GM19240 (cell line): ENCODE data around the gene UGT1A10.
"Not testable (repeated sequence)": the region's sequence is repeated elsewhere in the genome, so short reads cannot be mapped to it uniquely, and the experiment has no call there.

Source experiments
- DNase-seq: peaks from one replicate; pipeline ENCODE4 v3.0.0; 2011; ENCODE audit warnings: low spot score; ENCODE audit not compliant: insufficient read length

UGT1A10 gene

DNA sequence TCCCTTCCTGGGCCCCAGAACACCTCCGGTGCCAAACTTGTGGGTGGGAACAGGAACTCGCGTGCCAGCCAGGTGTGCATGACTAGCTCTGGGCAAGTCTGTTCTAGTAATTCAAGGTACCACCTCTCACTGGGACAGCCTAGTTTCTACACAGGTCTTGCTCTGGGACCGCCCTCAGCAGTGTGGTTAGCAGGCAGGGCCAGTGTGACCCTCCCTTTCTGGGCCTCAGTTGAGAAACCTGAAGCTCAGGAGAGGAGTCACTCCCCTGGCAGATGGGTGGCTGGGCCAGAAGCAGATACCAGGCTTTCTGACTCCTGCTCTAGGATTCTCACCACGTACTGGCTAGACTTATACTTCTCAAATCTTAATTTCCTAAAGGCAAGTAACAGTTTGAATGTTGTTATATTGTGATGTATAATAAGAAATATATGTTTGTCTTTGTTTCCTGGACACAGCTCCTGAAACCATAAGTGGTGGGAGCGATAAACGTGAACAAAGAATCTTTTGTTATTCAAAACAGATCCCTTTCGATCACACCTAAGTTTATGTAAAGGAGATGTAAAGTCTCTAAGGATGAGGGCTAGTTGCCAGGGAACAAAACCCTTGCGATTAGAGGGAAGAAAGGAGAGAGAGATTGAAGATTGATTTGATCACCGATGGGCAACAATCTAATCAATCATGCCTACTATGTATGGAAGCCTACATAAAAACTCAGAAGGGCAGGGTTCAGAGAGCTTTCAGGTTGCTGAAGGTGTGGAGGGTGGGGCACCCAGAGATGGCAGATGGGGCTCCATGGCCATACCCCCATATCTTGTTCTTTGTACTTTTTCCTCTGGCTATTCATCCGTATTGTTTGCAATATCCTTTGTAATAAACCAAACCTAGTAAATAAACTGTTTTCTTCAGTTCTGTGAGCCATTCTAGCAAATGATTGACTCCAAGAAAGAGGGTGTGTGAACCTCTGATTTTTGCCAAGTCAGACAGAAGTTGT lies 55.5 kb downstream of the UGT1A10 start:
- DNase-seq = no peak

DNA sequence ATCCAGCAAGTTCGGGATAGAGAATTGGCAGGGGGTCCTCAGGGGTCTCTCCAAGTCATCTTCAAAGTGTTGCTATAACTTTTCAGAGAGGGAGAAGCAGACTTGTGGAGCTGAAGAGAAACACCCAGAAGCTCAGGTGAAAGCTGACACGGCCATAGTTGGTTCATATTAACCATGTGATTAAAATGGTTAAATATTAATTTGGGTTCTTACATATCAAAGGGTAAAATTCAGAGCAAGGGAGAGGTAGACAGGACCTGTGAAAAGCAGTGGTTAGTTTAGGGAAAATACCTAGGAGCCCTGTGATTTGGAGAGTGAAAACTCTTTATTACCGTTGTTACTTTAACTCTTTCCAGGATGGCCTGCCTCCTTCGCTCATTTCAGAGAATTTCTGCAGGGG lies 56.4 kb downstream of the UGT1A10 start, which contains the start of gene UGT1A6:
Gene UGT1A6, plus strand, starts transcription at position 243 of the 400 bp plus-strand sequence. Its CDS starts 115 bp downstream, at position 358.
- DNase-seq = no peak

DNA sequence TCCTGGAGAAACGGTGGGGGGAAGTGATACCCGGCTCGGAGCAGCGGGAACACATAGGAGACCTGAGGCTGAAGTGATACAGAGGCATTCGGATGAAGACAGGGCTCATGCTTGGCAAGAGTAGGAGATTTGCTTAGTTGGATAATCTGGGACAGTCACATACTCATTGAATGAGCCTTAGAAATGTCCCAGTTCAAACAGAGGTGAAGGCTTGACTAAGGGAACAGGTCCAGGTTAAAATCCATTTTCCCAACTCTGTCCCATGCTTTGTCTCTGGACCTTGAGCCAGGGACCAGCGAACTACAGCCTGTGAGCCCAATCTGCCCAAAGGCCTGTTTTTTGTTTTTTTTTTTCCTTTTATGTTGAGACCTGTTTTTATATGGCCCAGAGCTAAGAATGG lies 57.7 kb downstream of the UGT1A10 start:
- no peak for DNase-seq

DNA sequence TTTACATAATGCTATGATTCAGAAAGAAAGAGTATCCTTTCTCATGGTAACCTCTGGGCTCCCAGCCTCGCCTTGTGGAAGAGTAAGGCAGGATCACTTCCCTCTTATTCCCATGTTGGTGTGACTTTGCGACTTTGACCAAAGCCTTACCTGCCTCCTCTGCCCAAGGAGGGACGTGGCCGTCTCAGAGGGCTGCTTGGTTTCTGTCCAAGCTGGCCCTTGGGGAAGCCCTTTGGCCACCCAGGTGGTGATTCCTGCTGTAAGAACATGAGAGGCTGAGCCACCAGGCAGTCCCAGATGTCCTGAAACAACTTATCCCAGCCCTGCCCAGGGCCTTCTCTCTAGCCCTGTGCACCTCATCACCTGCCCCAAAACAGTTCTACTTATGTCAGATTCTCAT lies 62.5 kb downstream of the UGT1A10 start:
- DNase-seq = no peak

DNA sequence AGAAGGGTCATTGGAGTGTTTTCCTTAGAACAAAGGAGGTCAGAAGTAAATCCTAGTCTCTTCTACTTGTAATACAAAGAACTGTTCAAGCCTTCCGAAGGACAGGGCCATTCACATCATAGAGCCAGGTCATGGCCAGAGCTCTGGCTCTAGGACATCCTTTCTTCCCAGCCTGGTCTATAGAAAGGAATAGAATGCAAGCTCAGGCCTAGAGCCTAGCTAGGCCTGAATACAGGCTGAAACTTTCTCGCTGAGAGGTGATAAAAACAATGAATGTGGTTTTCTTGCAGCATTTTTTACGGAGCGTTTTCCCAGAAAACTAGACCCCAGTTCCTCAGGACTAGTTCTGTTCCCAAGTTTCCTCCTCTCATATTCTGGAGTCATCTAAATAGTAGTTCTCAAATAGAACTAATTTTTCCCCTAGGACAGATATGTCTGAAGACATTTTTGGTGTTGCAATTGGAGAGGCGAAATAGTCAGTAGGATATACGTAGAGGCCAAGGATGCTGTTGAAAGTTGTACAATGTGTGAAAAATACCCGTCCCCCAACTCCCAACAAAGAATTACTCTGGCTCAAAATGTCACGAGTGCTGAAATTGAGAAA lies 63.3 kb downstream of the UGT1A10 start:
- DNase-seq = no peak

DNA sequence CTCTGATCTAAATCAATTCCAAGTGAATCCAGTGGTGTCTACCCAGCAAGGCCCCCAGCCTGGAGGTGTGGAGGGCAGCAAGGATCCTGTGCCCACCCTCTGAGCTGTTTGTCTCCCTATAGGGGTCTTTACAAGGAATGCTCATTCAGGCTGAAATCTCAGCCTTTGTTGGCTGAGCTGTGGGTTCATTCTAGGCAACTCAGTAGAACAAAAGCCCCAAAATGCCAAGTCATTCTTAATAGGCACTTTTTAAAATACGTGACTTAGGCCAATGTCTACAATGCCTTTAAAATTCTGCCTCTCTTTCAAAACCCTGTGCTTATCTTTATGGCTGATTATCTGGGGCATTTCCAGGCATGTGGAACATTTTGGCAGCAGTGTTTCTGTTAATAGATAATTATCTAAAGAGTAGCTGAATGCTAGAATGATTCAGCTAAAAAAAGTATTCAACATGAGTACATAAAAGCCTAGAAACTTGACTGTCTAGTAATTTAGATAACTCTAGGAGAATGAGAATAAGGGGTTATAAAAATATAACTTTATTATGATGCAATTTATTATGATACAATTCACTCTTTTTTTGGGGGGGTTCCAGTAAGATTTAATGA lies 63.9 kb downstream of the UGT1A10 start:
- DNase-seq = no peak

DNA sequence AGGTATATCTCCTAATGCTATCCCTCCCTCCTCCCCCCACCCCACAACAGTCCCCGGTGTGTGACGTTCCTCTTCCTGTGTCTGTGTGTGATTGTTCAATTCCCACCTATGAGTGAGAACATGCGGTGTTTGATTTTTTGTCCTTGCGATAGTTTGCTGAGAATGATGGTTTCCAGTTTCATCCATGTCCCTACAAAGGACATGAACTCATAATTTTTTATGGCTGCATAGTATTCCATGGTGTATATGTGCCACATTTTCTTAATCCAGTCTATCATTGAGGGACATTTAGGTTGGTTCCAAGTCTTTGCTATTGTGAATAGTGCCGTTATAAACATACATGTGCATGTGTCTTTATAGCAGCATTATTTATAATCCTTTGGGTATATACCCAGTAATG lies 64.6 kb downstream of the UGT1A10 start:
- DNase-seq = not testable (repeated sequence)

DNA sequence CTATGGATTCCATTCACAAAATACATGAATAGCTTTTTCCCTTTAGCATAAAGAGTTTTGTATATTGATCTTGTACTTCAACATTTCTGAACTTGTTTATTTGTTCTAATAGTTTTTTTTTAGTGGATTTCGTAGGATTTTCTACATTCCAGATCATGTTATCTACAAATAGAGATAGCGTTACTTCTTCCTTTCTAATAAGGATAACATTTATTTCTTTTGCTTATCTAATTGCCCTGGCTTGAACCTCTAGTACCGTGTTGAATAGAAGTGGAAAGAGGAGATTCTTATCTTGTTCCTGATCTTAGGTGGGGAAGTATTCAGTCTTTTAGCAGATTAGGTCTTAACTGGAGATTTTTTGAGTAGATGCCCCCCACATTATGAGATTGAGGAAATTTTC lies 66.0 kb downstream of the UGT1A10 start:
- DNase-seq = no peak

DNA sequence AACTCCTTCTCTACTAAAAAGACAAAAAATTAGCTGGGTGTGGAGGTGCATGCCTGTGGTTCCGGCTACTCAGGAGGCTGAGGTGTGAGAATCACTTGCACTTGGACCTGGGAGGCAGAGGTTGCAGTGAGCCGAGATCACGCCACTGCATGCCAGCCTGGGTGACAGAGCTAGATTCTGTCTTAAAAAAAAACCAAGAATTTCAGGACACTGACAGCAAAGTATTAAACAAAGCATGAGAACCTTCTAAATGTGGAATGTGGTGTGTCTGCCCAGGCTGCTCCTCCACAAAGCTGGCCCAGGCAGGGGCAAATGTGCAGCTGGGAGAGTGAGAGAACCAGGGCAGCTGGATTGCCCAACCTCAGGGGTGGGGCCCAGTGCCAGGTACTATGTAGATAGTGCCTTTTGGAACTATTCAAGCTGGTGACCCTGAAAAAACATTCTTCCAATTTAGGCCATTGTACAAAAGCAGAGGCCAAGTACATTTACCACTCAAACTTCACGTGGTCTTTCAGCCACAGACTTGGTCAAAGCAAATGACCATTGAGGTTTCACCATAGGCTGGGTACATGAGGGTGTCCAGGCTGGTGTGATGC lies 69.8 kb downstream of the UGT1A10 start:
- no peak for DNase-seq

DNA sequence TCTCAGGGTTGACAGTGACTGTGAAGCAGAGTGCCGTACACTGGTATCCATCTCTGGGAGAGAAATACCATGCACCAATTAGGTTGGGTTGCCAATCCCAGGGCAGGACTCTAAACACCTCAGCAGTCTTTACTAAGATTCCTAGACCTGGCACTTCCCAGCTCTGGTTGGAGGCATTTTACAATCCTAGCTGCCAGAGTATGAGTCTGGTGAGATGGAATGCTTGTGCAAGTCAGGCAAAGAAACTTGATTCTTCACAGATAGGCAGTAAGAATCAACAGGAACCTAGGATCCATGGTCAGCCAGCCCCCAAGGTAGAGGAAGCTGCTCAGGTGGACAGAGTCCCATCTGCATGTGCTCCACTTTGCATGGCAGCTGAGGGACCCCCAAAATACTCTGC lies 70.5 kb downstream of the UGT1A10 start:
- no peak for DNase-seq

DNA sequence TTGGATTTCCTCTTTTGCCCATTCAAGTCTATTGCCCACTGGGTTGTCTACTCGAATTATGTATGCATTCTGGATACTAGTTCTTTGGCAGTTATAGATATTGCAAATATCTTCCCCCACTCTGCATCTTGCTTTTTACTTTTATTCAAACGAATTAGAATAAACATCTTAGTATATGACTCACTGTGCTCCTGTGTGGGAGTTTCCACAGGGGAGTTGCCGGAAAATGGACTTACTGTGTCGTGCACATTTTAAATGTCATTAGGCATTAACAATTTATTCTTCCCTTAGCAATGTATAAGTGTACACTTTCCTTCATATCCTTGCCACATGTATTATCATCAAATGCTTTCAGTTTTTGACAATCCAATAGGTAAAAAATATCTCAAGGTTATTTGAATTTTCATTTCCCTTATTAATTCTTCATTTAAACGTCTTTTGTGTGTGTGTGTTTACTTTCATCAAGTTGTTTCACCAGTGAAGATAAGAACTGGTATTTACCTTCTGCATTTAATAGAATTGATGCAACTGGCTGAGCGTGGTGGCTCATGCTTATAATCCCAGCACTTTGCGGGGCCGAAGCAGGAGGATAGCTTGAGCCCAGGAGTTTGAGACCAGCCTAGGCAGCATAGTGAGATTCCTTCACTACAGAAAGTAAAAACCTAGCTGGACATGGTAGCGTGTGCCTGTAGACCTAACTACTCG lies 71.8 kb downstream of the UGT1A10 start:
- no peak for DNase-seq

DNA sequence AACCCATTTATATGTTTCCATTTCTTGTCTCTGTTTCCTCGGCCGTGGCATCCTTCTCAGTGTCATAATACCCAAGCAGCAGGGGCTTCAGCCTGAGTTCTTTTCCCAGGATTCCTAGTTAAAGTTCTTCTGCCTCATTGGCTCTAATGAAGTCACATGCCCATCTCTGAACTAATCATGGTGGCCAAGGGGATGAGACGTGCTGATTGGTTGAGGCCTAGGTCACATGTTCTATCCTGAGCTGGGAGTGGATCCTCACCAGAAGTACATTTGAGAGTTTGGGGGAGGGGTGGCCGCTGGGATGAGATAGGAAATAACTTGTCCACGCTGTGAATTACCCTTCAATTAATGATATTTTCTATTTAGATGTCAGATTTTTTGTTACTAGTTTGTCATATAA lies 72.7 kb downstream of the UGT1A10 start:
- DNase-seq = no peak

DNA sequence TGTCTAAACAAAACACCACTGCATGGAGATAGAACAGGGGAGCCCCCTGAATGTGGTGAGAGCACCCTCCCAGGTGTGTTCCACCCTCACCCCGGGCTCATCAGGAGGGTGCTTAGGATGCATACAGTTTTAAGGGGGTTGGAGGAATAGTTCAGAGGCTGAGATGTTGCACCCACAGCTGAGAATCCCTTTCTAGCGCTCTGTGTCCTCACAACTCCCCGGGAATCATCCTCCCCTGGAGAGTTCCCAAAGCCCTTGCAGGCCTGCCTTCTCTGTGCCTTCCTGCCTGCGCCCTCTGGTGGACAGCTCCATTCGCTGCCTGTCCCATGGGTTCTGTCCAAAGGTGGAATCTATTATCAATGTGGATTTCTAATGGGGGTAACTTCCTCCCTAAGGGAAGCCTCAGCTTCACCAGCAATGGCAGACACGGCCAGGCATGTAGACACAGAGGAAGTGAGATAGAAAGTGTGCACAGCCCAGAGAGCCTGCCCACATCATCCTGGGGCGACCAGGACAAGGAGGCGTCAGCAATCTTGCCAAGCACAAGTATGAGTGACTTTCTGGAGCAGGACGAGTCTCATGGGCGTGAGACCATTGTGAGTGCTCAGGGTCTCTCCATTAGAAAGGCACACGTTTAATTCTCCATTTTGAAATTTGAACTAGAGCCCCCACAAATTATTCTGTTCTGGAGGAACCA lies 75.2 kb downstream of the UGT1A10 start:
- DNase-seq = peak; percentile 28

DNA sequence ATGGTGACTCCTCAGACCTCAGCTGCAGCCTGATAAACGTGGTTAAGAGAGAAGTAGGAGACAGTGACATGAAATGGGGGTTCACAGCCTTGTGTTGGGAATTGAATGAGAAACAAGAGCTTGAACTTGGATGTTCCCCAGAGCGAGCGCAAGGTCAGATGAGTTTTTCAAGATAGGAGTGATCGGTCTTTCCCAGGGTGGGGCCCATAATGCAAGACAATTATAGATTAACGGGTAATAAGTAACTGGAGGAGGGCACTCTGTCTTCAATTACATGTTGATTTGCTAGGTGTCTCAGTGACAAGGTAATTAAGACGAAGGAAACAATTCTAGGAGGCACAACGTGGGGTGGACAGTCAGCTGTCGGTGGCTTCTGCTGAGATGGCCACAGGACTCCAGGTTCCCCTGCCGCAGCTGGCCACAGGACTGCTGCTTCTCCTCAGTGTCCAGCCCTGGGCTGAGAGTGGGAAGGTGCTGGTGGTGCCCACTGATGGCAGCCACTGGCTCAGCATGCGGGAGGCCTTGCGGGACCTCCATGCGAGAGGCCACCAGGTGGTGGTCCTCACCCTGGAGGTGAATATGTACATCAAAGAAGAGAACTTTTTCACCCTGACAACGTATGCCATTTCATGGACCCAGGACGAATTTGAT lies 76.5 kb downstream of the UGT1A10 start, which contains the start of gene UGT1A5:
Gene UGT1A5, plus strand, starts transcription at position 297 of the 651 bp plus-strand sequence. Its CDS starts 85 bp downstream, at position 382.
- DNase-seq = no peak

DNA sequence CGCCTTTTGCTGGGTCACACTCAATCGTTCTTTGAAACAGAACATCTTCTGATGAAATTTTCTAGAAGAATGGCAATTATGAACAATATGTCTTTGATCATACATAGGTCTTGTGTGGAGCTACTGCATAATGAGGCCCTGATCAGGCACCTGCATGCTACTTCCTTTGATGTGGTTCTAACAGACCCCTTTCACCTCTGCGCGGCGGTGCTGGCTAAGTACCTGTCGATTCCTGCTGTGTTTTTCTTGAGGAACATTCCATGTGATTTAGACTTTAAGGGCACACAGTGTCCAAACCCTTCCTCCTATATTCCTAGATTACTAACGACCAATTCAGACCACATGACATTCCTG lies 77.0 kb downstream of the UGT1A10 start:
- DNase-seq = no peak

DNA sequence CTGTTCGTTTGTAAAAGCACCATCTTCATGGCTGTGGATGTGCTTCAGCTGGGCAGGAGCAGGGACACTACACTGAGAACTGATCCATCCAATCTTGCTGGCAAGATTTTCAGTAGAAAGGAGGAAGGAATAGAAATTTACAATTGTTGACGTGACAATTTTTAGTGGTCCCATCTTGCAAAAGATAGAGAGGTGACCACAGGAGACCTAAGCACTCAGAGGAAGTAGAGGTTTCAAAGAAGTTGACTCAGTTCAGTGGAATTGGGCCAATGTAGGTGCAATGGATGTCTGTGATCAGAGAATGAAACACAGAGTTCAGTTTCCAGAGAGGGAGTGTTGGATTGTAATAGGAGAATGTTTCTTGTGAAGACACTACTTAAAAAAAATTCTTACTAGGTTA lies 77.9 kb downstream of the UGT1A10 start:
- DNase-seq = no peak

DNA sequence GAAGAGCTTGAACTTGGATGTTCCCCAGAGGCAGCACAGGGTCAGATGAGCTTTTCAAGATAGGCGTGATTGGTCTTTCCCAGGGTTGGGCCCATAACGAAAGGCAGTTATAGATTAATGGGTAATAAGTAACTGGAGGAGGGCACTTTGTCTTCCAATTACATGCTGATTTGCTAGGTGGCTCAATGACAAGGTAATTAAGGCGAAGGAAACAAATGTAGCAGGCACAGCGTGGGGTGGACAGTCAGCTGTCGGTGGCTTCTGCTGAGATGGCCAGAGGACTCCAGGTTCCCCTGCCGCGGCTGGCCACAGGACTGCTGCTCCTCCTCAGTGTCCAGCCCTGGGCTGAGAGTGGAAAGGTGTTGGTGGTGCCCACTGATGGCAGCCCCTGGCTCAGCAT lies 82.3 kb downstream of the UGT1A10 start, which contains the start of gene UGT1A4:
Gene UGT1A4, plus strand, starts transcription at position 185 of the 400 bp plus-strand sequence. Its CDS starts 85 bp downstream, at position 270.
- DNase-seq = no peak

DNA sequence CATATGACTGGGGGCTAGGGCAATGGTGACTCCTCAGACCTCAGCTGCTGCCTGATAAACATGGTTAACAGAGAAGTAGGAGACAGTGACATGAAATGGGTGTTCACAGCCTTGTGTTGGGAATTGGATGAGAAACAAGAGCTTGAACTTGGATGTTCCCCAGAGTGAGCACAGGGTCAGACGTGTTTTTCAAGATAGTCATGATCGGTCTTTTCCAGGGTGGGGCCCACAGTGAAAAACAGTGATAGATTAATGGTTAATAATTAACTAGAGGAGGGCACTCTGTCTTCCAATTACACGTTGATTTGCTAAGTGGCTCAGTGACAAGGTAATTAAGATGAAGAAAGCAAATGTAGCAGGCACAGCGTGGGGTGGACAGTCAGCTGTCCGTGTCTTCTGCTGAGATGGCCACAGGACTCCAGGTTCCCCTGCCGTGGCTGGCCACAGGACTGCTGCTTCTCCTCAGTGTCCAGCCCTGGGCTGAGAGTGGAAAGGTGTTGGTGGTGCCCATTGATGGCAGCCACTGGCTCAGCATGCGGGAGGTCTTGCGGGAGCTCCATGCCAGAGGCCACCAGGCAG lies 92.6 kb downstream of the UGT1A10 start, which contains the start of gene UGT1A3:
Gene UGT1A3, plus strand, starts transcription at position 320 of the 579 bp plus-strand sequence. Its CDS starts 85 bp downstream, at position 405.
- no peak for DNase-seq
